Keratinocyte (primary cell): Measurements from ENCODE around the gene ASRGL1. TPM values are rescaled to one million over a fixed set of nuclear protein-coding genes. Genes with fewer than 3 reads are reported as not detected.
A peak's percentile ranks its signal among the peaks of the same experiment; 100 is the strongest.

Experiments used
- DNase-seq: peaks from one replicate; pipeline ENCODE4 v3.0.0-alpha.2; 2011; ENCODE audit warnings: low read depth, missing footprints, low spot score
- FAIRE-seq: peaks from 2 replicates; lab custom pipeline; 2011; peaks lifted over from hg19 to GRCh38; lab: Jason Lieb, UNC
- H2AFZ ChIP-seq: 2 replicates; pipeline ENCODE4 v1.6.0; 2012; ENCODE audit warnings: low read length, control low read depth, inconsistent platforms; ENCODE audit not compliant: control insufficient read depth
- H3K27ac ChIP-seq: 2 replicates; pipeline ENCODE4 v1.5.1; 2011; ENCODE audit warnings: low read length; ENCODE audit not compliant: control insufficient read depth, insufficient read depth
- H3K27me3 ChIP-seq: 3 replicates; pipeline ENCODE4 v1.6.0; 2011; ENCODE audit warnings: low read length; ENCODE audit not compliant: control insufficient read depth, insufficient read depth; ENCODE audit errors: extremely low read depth
- H3K36me3 ChIP-seq, 2 experiments: 2 replicates in 1 of 2; 3 replicates in 1 of 2; pipeline ENCODE4 v1.5.1; 2011; ENCODE audit warnings: low read length in 2 of 2, mild to moderate bottlenecking in 1 of 2; ENCODE audit not compliant: control insufficient read depth in 2 of 2, insufficient read depth in 2 of 2; ENCODE audit errors: extremely low read depth in 1 of 2
- H3K4me1 ChIP-seq: 3 replicates; pipeline ENCODE4 v1.5.1; 2011; ENCODE audit warnings: low read length; ENCODE audit not compliant: control insufficient read depth, insufficient read depth; ENCODE audit errors: extremely low read depth
- H3K4me2 ChIP-seq: 3 replicates; pipeline ENCODE4 v1.6.0; 2011; ENCODE audit warnings: low read depth, low read length; ENCODE audit not compliant: control insufficient read depth, insufficient read depth; ENCODE audit errors: extremely low read depth
- H3K4me3 ChIP-seq, 3 experiments: fragments of 200-600 bp in 1 of 3; sonication (generic) in 1 of 3; 2 replicates in 2 of 3; 3 replicates in 1 of 3; pipeline ENCODE4 v1.5.1; 2011 to 2016; ENCODE audit warnings: low read length in 3 of 3, mild to moderate bottlenecking in 3 of 3, control low read depth in 2 of 3, inconsistent platforms in 1 of 3, low read depth in 1 of 3, mixed read lengths in 1 of 3, mixed run types in 1 of 3, moderate library complexity in 1 of 3; ENCODE audit not compliant: control insufficient read depth in 2 of 3, insufficient read depth in 2 of 3; ENCODE audit errors: extremely low read depth in 1 of 3
- H3K79me2 ChIP-seq: 2 replicates; pipeline ENCODE4 v1.6.0; 2012; ENCODE audit warnings: low read length; ENCODE audit not compliant: control insufficient read depth, insufficient read depth
- H3K9ac ChIP-seq: 3 replicates; pipeline ENCODE4 v1.6.0; 2011; ENCODE audit warnings: low read length; ENCODE audit not compliant: control insufficient read depth, insufficient read depth; ENCODE audit errors: extremely low read depth
- H3K9me1 ChIP-seq: 3 replicates; pipeline ENCODE4 v1.6.0; 2011; ENCODE audit warnings: low read length; ENCODE audit not compliant: control insufficient read depth, insufficient read depth; ENCODE audit errors: extremely low read depth
- H3K9me3 ChIP-seq: 2 replicates; pipeline ENCODE4 v1.5.1; 2012; ENCODE audit warnings: low read depth, low read length; ENCODE audit not compliant: control insufficient read depth
- H4K20me1 ChIP-seq: 3 replicates; pipeline ENCODE4 v1.6.0; 2011; ENCODE audit warnings: low read length; ENCODE audit not compliant: control insufficient read depth, insufficient read depth; ENCODE audit errors: extremely low read depth
- EZH2 ChIP-seq: IDR thresholded peaks from one replicate; pipeline ENCODE4 v1.6.1; 2012; ENCODE audit warnings: inconsistent platforms, mild to moderate bottlenecking, low read length, moderate library complexity
- dilution Hi-C: fragments of 300-500 bp; cut with MboI; formaldehyde crosslinking; loops from one replicate; pipeline ENCODE4 v1.7.0; 2020; ENCODE audit warnings: low sequenced_read_pairs; ENCODE audit not compliant: extremely low pct_ligation_motif_present
- polyA plus RNA-seq, 5 experiments: library from polyadenylated mRNA; depleted of rRNA in 3 of 5; stranded (reverse) in 3 of 5; stranded (forward) in 1 of 5; unstranded in 1 of 5; fragments of >200 nt; gene quantifications; 1 replicate in 1 of 5; 2 replicates in 3 of 5; 3 replicates in 1 of 5; pipeline versions ENCODE4 v1.2.1 to v1.2.3, GENCODE V29; 2011 to 2012; ENCODE audit warnings: missing spikeins in 2 of 5, low read depth in 1 of 5, low replicate concordance in 1 of 5
- TF ChIP-seq, protein P1 (sequence below), 3 experiments: IDR thresholded peaks in 1 of 3; conservative IDR thresholded peaks in 1 of 3; optimal IDR thresholded peaks in 1 of 3; 2 replicates in 2 of 3; 3 replicates in 1 of 3; pipeline versions ENCODE3 to v1.5.1; 2011; ENCODE audit warnings: low read length in 3 of 3, mild to moderate bottlenecking in 3 of 3, moderate library complexity in 2 of 3, control low read depth in 1 of 3, inconsistent platforms in 1 of 3; ENCODE audit not compliant: insufficient read depth in 2 of 3; ENCODE audit errors: extremely low read depth in 1 of 3

The ASRGL1 gene
- polyA plus RNA-seq, 1 donor (not counting 4 experiments of a cell fraction or from before 2014, with no cell fraction given): 0.05 TPM

DNA sequence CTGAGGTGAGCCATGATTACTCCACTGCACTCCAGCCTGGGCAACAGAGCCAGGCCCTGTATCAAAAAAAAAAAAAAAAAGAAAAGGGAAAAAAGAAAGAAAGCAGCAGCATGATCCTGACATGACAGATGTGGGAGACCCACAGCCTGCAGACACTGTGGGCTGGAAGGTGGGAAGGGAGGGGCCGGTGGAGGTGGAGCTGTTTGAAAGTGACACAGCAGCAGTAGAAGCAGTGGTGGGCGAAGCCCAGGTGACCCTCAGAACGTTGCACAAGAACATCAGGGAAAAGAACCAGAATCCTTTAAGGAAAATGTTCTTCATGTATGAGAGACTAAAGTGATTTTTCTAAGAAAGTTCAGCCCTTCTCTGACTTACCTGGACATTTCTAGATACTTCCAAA lies 55.3 kb downstream of the ASRGL1 start:
- H3K4me2 ChIP-seq: no peak overlapping the region
- no peaks in the 10 kb centered on the region for H3K36me3 ChIP-seq
- H3K4me3 ChIP-seq: no peak overlapping the region
- H3K27ac ChIP-seq: no peak overlapping the region
- H3K9me3 ChIP-seq: no peaks in the 10 kb centered on the region
- DNase-seq: no peak
- TF ChIP-seq, protein P1, sequence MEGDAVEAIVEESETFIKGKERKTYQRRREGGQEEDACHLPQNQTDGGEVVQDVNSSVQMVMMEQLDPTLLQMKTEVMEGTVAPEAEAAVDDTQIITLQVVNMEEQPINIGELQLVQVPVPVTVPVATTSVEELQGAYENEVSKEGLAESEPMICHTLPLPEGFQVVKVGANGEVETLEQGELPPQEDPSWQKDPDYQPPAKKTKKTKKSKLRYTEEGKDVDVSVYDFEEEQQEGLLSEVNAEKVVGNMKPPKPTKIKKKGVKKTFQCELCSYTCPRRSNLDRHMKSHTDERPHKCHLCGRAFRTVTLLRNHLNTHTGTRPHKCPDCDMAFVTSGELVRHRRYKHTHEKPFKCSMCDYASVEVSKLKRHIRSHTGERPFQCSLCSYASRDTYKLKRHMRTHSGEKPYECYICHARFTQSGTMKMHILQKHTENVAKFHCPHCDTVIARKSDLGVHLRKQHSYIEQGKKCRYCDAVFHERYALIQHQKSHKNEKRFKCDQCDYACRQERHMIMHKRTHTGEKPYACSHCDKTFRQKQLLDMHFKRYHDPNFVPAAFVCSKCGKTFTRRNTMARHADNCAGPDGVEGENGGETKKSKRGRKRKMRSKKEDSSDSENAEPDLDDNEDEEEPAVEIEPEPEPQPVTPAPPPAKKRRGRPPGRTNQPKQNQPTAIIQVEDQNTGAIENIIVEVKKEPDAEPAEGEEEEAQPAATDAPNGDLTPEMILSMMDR (optimal IDR thresholded peaks at IDR 0.05 in 1 of 3, IDR thresholded peaks at IDR 0.05 in 1 of 3, conservative IDR thresholded peaks at IDR 0.05 in 1 of 3; ENCODE audit: extremely low read depth in 1 of 3, insufficient read depth in 2 of 3, low read length in 3 of 3): no peak
- TF ChIP-seq EZH2: no peak
- peaks cover 8% of the 10 kb centered on the region for H3K4me1 ChIP-seq
- H3K79me2 ChIP-seq: no peaks in the 10 kb centered on the region
- H3K27me3 ChIP-seq: no peaks in the 10 kb centered on the region
- no peak for FAIRE-seq
- H3K9ac ChIP-seq: no peak overlapping the region
- H4K20me1 ChIP-seq: no peaks in the 10 kb centered on the region
- no peaks in the 10 kb centered on the region for H3K9me1 ChIP-seq
- H2AFZ ChIP-seq: no peak overlapping the region
- dilution Hi-C loops: no loop called here

DNA sequence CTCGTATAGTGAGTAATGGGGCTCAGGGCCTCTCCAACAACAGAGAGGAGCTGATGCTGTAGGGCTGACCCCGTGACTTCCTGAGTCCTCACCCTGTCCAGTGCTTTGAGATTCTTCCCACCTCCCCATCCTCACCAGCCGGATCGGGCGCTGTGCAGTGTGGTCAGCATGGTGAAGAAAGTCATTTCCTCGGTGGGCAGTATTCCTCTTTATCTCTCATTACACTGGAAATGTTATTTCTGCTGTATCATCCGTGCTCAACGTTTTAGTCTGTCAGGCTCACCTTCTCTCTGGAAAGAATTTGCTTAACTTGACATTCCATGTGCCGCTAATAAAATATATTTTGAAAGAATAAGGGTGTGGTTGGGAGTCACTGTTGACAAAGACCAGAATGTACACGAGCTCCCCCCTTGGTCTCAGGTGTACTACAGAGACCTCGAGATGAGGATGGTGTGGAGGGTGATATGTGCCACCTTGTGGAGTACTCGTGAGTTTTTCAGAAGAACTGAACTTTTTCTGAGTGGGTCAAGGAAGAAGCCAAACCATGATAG lies 55.9 kb downstream of the ASRGL1 start:
- Histone ChIP-seq H4K20me1 (no peaks in the 10 kb centered on the region), H3K4me1 (peaks cover 8% of the 10 kb centered on the region), H3K27me3 (no peaks in the 10 kb centered on the region), H3K4me3 (no peak overlapping the region), H3K9me1 (no peaks in the 10 kb centered on the region), H3K9ac (no peak overlapping the region), H3K79me2 (no peaks in the 10 kb centered on the region), H3K27ac (no peak overlapping the region), H3K4me2 (no peak overlapping the region), H2AFZ (no peak overlapping the region), H3K9me3 (no peaks in the 10 kb centered on the region), H3K36me3 (no peaks in the 10 kb centered on the region)
- dilution Hi-C loops: no loop called here
- FAIRE-seq (no peak), DNase-seq (no peak)
- no peak for TF ChIP-seq EZH2
- TF ChIP-seq, protein P1 (optimal IDR thresholded peaks at IDR 0.05 in 1 of 3, IDR thresholded peaks at IDR 0.05 in 1 of 3, conservative IDR thresholded peaks at IDR 0.05 in 1 of 3; ENCODE audit: extremely low read depth in 1 of 3, insufficient read depth in 2 of 3, low read length in 3 of 3): peak; percentile 10 to 50 (median 43)
